GM23248 (cell line): Measurements from ENCODE around the gene CREM. TPM values are rescaled to one million over a fixed set of nuclear protein-coding genes. Genes with fewer than 3 reads are reported as not detected.
A peak's percentile ranks its signal among the peaks of the same experiment; 100 is the strongest.

ENCODE experiments used
- DNase-seq: peaks from one replicate; pipeline ENCODE4 v3.0.0-alpha.2; 2015
- H2AFZ ChIP-seq: fragments of 200-600 bp; sonication (generic); 2 replicates; pipeline ENCODE4 v1.6.1; 2016; ENCODE audit warnings: antibody characterized with exemption
- H3F3A ChIP-seq: fragments of 200-600 bp; sonication (generic); 2 replicates; pipeline ENCODE4 v1.6.1; 2016; ENCODE audit warnings: mild to moderate bottlenecking, antibody characterized with exemption, mixed run types; ENCODE audit not compliant: insufficient read depth
- H3K27ac ChIP-seq: fragments of 200-600 bp; sonication (generic); 2 replicates; pipeline ENCODE4 v1.5.1; 2016; ENCODE audit warnings: mild to moderate bottlenecking
- H3K27me3 ChIP-seq: fragments of 200-600 bp; sonication (generic); replicated peaks from 2 replicates; pipeline ENCODE4 v1.6.1; 2016; ENCODE audit warnings: mild to moderate bottlenecking; ENCODE audit not compliant: insufficient read depth
- H3K36me3 ChIP-seq: fragments of 200-600 bp; sonication (generic); 2 replicates; pipeline ENCODE4 v1.6.1; 2016; ENCODE audit warnings: low read depth, mild to moderate bottlenecking
- H3K4me1 ChIP-seq: fragments of 200-600 bp; sonication (generic); 2 replicates; pipeline ENCODE4 v1.6.1; 2016; ENCODE audit warnings: mild to moderate bottlenecking; ENCODE audit not compliant: insufficient read depth
- H3K4me2 ChIP-seq: fragments of 200-600 bp; sonication (generic); one replicate; pipeline ENCODE4 v1.6.1; 2016; ENCODE audit warnings: mild to moderate bottlenecking; ENCODE audit not compliant: unreplicated experiment
- H3K4me3 ChIP-seq: fragments of 200-600 bp; sonication (generic); 2 replicates; pipeline ENCODE4 v1.5.1; 2016; ENCODE audit warnings: mild to moderate bottlenecking
- H3K79me2 ChIP-seq: fragments of 200-600 bp; sonication (generic); 2 replicates; pipeline ENCODE4 v1.6.1; 2016; ENCODE audit warnings: mild to moderate bottlenecking; ENCODE audit not compliant: insufficient read depth
- H3K9ac ChIP-seq: fragments of 200-600 bp; sonication (generic); 2 replicates; pipeline ENCODE4 v1.6.1; 2016; ENCODE audit warnings: mild to moderate bottlenecking
- H3K9me2 ChIP-seq: fragments of 200-600 bp; sonication (generic); 2 replicates; pipeline ENCODE4 v1.6.1; 2016; ENCODE audit warnings: mixed run types, mild to moderate bottlenecking, moderate library complexity; ENCODE audit not compliant: insufficient read depth
- H3K9me3 ChIP-seq: fragments of 200-600 bp; sonication (generic); one replicate; pipeline ENCODE4 v1.6.1; 2017; ENCODE audit warnings: low read depth
- H4K20me1 ChIP-seq: fragments of 200-600 bp; sonication (generic); 2 replicates; pipeline ENCODE4 v1.6.0; 2016; ENCODE audit not compliant: insufficient read depth
- EZH2 ChIP-seq: fragments of 200-600 bp; sonication (generic); IDR thresholded peaks from 2 replicates; pipeline ENCODE4 v1.6.1; 2018; ENCODE audit warnings: antibody characterized with exemption, mild to moderate bottlenecking; ENCODE audit not compliant: insufficient read depth, poor library complexity, severe bottlenecking
- EZH2phosphoT487 ChIP-seq: fragments of 200-600 bp; sonication (generic); IDR thresholded peaks from 2 replicates; pipeline ENCODE4 v1.6.1; 2018; ENCODE audit warnings: antibody characterized with exemption, moderate library complexity, mild to moderate bottlenecking, low read depth; ENCODE audit not compliant: insufficient read depth
- WGBS, 2 experiments: methylation state at CpG; one replicate each; pipeline ENCODE4 v1.1.6; 2015 to 2017; ENCODE audit warnings: low lambda C conversion rate in 2 of 2, low coverage in 1 of 2; ENCODE audit errors: missing lambda C conversion rate in 2 of 2; 5-methylcytosine and 5-hydroxymethylcytosine counted together
- in situ Hi-C: fragments of 300-500 bp; cut with MboI; formaldehyde crosslinking; loops from 2 replicates; pipeline ENCODE4 v1.15.0; 2020
- polyA plus RNA-seq: library from polyadenylated mRNA; unstranded; fragments of >200 nt; fragmentation: Nextera tagmentation; extraction: Ambion mirVana; gene quantifications from 2 replicates; pipeline ENCODE4 v1.2.1, GENCODE V29; 2016
- total RNA-seq: library from RNA; depleted of rRNA; stranded (reverse); fragments of >200 nt; shearing (Covaris generic); gene quantifications from 2 replicates; pipeline ENCODE4 v1.2.3, GENCODE V29; 2014

CREM gene
- total and polyA plus RNA-seq, 2 experiments from 2014 or later = 14.9 to 32.0 TPM

DNA sequence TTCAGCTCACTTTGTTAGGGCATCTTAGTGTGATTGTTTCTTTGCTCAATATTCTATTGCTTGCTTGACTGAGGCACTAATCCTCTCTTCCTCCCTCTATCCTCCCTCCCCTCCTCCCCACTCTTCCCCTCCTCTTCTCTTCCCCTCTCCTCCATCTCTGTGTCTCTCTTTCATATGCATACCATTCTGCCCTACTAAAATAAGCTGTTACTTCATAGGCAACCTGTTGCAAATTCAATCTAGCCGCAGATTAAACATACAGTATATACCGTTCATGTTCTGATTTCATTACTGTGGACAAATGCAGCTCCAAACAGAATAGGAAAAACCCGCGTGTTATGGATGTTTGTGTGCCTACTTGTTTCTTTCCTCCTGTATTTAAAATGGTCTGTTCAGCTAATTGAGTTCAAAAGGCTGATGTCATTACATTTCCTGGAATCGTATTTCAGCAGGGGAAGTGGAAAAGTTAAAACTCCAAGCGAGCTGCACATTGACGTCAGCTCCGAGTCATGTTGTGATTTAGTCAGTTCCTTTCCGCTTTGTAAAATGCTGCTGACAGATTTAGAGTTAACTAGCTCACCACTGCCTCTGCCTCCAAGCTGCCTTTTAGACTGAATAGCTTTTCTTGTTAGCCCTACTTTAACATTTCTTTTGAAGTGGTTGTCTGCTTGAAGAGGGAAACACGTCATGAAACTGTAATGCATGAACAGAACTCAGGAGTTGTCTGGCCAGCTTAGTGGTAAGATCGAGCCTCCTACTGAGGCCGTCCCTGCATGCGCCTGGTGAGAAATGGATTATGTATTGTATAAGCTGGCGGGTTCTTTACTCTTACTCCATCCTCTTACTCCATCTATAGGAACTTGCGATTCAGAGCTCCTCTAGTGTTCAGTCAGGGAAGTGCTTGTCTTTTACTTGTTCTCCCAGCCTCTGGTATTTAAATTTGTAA is 69.0 kb downstream of the CREM start:
- Histone ChIP-seq H3F3A (peaks cover 31% of the 10 kb centered on the region), H3K4me3 (peak overlapping the region; percentile 75), H3K4me1 (peaks cover 24% of the 10 kb centered on the region), H3K9ac (peak overlapping the region; percentile 82), H3K4me2 (peak overlapping the region; percentile 92), H3K9me2 (no peaks in the 10 kb centered on the region), H3K79me2 (0 out of 2 replicates have a peak, but pooled peaks cover 7% of the 10 kb centered on the region), H4K20me1 (no peaks in the 10 kb centered on the region), H2AFZ (peak overlapping the region; percentile 92), H3K27me3 (no peaks in the 10 kb centered on the region), H3K36me3 (no peaks in the 10 kb centered on the region), H3K9me3 (no peaks in the 10 kb centered on the region), H3K27ac (peak overlapping the region; percentile 95)
- peak; percentile 97 for DNase-seq
- TF ChIP-seq EZH2phosphoT487 (no peak), EZH2 (no peak)
- 0 to 1% methylated on average over 15 of the region's 15 CpGs for WGBS, 2 experiments
- in situ Hi-C loops = no loop called here

DNA sequence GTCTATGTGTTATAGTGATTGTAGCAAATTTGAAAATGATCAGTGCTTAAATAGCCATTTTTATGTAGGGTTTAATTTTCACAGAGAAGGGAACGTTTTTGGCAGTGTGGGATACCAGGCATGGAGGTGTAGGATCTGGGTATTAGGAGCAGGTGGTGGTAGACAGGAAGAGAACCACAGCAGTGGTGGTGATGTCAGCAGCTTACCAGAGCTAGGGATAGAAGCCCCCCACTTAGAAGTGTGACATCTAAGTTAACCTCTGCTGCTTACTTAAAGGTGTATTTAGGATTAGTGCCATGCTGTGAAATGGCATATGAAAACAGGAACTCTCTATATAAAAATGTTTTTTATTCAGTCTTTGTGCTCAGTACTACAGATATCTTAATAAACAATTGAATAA is 73.8 kb downstream of the CREM start:
- Histone ChIP-seq H3F3A (peaks cover 20% of the 10 kb centered on the region), H2AFZ (no peak overlapping the region), H3K27me3 (no peaks in the 10 kb centered on the region), H3K79me2 (0 out of 2 replicates have a peak, but pooled peaks cover 7% of the 10 kb centered on the region), H3K4me3 (no peak overlapping the region), H3K4me1 (peaks cover 4% of the 10 kb centered on the region; the same call in 1 of the 2 replicates), H3K9ac (no peak overlapping the region), H4K20me1 (no peaks in the 10 kb centered on the region), H3K27ac (no peak overlapping the region), H3K9me2 (no peaks in the 10 kb centered on the region), H3K36me3 (no peaks in the 10 kb centered on the region), H3K9me3 (no peaks in the 10 kb centered on the region), H3K4me2 (no peak overlapping the region)
- 95 to 98% methylated on average over 1 of the region's 1 CpG for WGBS, 2 experiments
- TF ChIP-seq EZH2phosphoT487 (no peak), EZH2 (no peak)
- in situ Hi-C loops = loop anchor here (25.0 kb wide), 1 partner anchor 538 kb away; no protein-coding TSS in a partner anchor
- no peak for DNase-seq

DNA sequence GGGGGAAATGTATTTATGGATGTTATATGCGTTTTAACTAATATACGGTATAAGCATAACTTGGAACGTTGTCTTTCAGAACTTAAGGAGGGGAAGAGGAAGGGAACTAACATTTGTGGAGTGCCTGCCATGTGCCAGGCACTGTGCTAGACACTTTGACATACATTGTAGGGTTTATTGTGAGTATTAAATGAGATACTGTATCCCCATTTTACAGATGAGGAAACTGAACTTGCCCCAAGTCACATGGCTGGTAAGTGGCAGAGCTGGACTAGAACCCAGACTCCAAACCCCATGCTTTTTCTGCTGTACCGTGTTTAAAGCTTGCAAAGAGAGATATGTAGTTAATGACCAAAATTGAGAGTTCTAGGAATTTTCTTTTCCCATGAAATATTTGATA is 74.6 kb downstream of the CREM start:
- Histone ChIP-seq H4K20me1 (no peaks in the 10 kb centered on the region), H3K27ac (no peak overlapping the region), H3K4me1 (peaks cover 4% of the 10 kb centered on the region; the same call in 1 of the 2 replicates), H3K79me2 (0 out of 2 replicates have a peak, but pooled peaks cover 7% of the 10 kb centered on the region), H3K4me3 (no peak overlapping the region), H3K27me3 (no peaks in the 10 kb centered on the region), H2AFZ (no peak overlapping the region), H3F3A (peaks cover 12% of the 10 kb centered on the region), H3K36me3 (no peaks in the 10 kb centered on the region), H3K9me3 (no peaks in the 10 kb centered on the region), H3K4me2 (no peak overlapping the region), H3K9me2 (no peaks in the 10 kb centered on the region), H3K9ac (no peak overlapping the region)
- no peak for DNase-seq
- TF ChIP-seq EZH2phosphoT487 = no peak
- TF ChIP-seq EZH2 = no peak
- in situ Hi-C loops = loop anchor here (25.0 kb wide), 1 partner anchor 539 kb away; no protein-coding TSS in a partner anchor
- 87 to 89% methylated on average over 4 of the region's 4 CpGs for WGBS, 2 experiments

DNA sequence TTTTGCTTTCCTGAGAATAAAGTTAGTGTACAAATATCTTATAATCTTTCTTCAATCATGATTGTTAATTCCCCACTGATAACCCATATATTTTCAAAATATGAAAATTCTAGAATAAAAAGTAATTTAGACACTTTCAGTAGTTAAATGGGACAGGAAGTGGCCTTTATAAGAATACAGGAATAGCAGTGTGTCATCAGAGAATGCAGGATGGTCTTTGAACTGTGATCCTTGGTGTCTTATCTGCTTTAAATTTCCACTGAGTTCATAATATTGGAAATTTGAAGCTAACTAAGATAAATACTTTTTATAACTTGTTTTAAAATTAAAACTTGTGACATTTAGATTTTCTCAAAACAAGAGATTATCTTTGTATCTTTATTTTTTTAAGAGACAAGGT is 75.4 kb downstream of the CREM start:
- Histone ChIP-seq H3F3A (peaks cover 4% of the 10 kb centered on the region; the same call in 1 of the 2 replicates), H3K4me2 (no peak overlapping the region), H3K9me3 (no peaks in the 10 kb centered on the region), H3K4me1 (no peaks in the 10 kb centered on the region), H3K27ac (no peak overlapping the region), H3K9me2 (no peaks in the 10 kb centered on the region), H2AFZ (0 out of 2 replicates have a peak overlapping the region, but pooled peaks have one; percentile 22), H4K20me1 (no peaks in the 10 kb centered on the region), H3K36me3 (no peaks in the 10 kb centered on the region), H3K79me2 (0 out of 2 replicates have a peak, but pooled peaks cover 7% of the 10 kb centered on the region), H3K4me3 (no peak overlapping the region), H3K9ac (no peak overlapping the region), H3K27me3 (no peaks in the 10 kb centered on the region)
- DNase-seq = no peak
- no peak for TF ChIP-seq EZH2phosphoT487
- no peak for TF ChIP-seq EZH2
- in situ Hi-C loops = loop anchor here (25.0 kb wide), 1 partner anchor 540 kb away; no protein-coding TSS in a partner anchor
